MM.1S (cell line): ENCODE measurements around the gene MAML3.

Experiments
- EZH2 ChIP-seq: fragments of 300-600 bp; sonication (generic); optimal IDR thresholded peaks from 2 replicates; pipeline ENCODE3; 2017; ENCODE audit warnings: low read depth, mild to moderate bottlenecking, antibody characterized with exemption, low read length, mixed read lengths
- TF ChIP-seq, protein P1 (sequence below): fragments of 300-600 bp; sonication (generic); IDR thresholded peaks from 2 replicates; pipeline ENCODE4 v1.5.1; 2016; ENCODE audit warnings: antibody characterized with exemption, low read length, mixed read lengths

- TF ChIP-seq, protein P1, sequence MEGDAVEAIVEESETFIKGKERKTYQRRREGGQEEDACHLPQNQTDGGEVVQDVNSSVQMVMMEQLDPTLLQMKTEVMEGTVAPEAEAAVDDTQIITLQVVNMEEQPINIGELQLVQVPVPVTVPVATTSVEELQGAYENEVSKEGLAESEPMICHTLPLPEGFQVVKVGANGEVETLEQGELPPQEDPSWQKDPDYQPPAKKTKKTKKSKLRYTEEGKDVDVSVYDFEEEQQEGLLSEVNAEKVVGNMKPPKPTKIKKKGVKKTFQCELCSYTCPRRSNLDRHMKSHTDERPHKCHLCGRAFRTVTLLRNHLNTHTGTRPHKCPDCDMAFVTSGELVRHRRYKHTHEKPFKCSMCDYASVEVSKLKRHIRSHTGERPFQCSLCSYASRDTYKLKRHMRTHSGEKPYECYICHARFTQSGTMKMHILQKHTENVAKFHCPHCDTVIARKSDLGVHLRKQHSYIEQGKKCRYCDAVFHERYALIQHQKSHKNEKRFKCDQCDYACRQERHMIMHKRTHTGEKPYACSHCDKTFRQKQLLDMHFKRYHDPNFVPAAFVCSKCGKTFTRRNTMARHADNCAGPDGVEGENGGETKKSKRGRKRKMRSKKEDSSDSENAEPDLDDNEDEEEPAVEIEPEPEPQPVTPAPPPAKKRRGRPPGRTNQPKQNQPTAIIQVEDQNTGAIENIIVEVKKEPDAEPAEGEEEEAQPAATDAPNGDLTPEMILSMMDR: no peak
- no peak for TF ChIP-seq EZH2
Observed at GRCh38 chr4:139908636-139909437, 245.1 kb downstream of the MAML3 start.
